PC-3 (cell line): ENCODE measurements around the gene PCDHB5. TPM values are rescaled to one million over a fixed set of nuclear protein-coding genes. Genes with fewer than 3 reads are reported as not detected.
"Not testable (repeated sequence)": the region's sequence is repeated elsewhere in the genome, so short reads cannot be mapped to it uniquely, and the experiment has no call there.

ENCODE experiments used
- ATAC-seq: fragments of 200-7000 bp; cut with Tn5 transposase; 2 replicates; pipeline ENCODE4 v1.9.1; 2020; ENCODE audit warnings: mild to moderate bottlenecking, moderate library complexity
- BruUV-seq: library from RNA; stranded (reverse); fragments of 400-500 nt; replicated peaks from 2 replicates; lab custom pipeline; 2021; lab: Mats Ljungman, UMichigan
- CTCF ChIA-PET: fragments of 300-600 bp; sonication (Branson Sonifier 250); formaldehyde crosslinking; loops from one replicate; lab custom pipeline; 2022; ENCODE audit warnings: antibody characterized with exemption; lab: Charles Lee
- POLR2A ChIA-PET: fragments of 300-600 bp; sonication (Branson Sonifier 250); formaldehyde crosslinking; loops from one replicate; lab custom pipeline; 2022; ENCODE audit warnings: antibody characterized with exemption; ENCODE audit not compliant: unreplicated experiment; lab: Charles Lee
- DNase-seq: peaks from one replicate; pipeline ENCODE4 v3.0.0-alpha.2; 2015
- H2AFZ ChIP-seq: fragments of 300-600 bp; sonication (generic); 2 replicates; pipeline ENCODE4 v1.6.0; 2016; ENCODE audit warnings: antibody characterized with exemption, low read length
- H3F3A ChIP-seq: fragments of 300-600 bp; sonication (generic); one replicate; pipeline ENCODE4 v1.6.0; 2017; ENCODE audit warnings: antibody characterized with exemption, low read length, control low read depth, mild to moderate bottlenecking; ENCODE audit not compliant: unreplicated experiment
- H3K27ac ChIP-seq: fragments of 300-600 bp; sonication (generic); 2 replicates; pipeline ENCODE4 v1.5.1; 2016; ENCODE audit warnings: mild to moderate bottlenecking, low read length
- H3K27me3 ChIP-seq: fragments of 300-600 bp; sonication (generic); 2 replicates; pipeline ENCODE4 v1.6.1; 2016; ENCODE audit warnings: low read length, mixed read lengths
- H3K36me3 ChIP-seq: fragments of 300-600 bp; sonication (generic); 2 replicates; pipeline ENCODE4 v1.6.1; 2016; ENCODE audit warnings: low read depth, mixed run types, low read length, mixed read lengths
- H3K4me1 ChIP-seq: fragments of 300-600 bp; sonication (generic); 2 replicates; pipeline ENCODE4 v1.5.1; 2016; ENCODE audit warnings: low read length; ENCODE audit not compliant: insufficient read depth
- H3K4me2 ChIP-seq: fragments of 300-600 bp; sonication (generic); 2 replicates; pipeline ENCODE4 v1.6.0; 2016; ENCODE audit warnings: low read length
- H3K4me3 ChIP-seq: fragments of 300-600 bp; sonication (generic); 2 replicates; pipeline ENCODE4 v1.5.1; 2016; ENCODE audit warnings: mild to moderate bottlenecking, low read length, mixed read lengths
- H3K79me2 ChIP-seq: fragments of 300-600 bp; sonication (generic); 2 replicates; pipeline ENCODE4 v1.6.1; 2017; ENCODE audit warnings: low read length, mixed read lengths
- H3K9ac ChIP-seq: fragments of 300-600 bp; sonication (generic); 2 replicates; pipeline ENCODE4 v1.6.0; 2016; ENCODE audit warnings: mild to moderate bottlenecking, low read length
- H3K9me2 ChIP-seq: fragments of 300-600 bp; sonication (generic); replicated peaks from 2 replicates; pipeline ENCODE4 v1.6.1; 2016; ENCODE audit warnings: mixed run types, low read length, mixed read lengths
- H3K9me3 ChIP-seq: fragments of 300-600 bp; sonication (generic); 2 replicates; pipeline ENCODE4 v1.6.1; 2016; ENCODE audit warnings: low read length, mixed read lengths
- H4K20me1 ChIP-seq: fragments of 300-600 bp; sonication (generic); 2 replicates; pipeline ENCODE4 v1.6.1; 2016; ENCODE audit warnings: low read length, mixed read lengths
- CTCF ChIP-seq: fragments of 300-600 bp; sonication (generic); conservative IDR thresholded peaks from 2 replicates; pipeline ENCODE4 v1.5.1; 2017; ENCODE audit warnings: antibody characterized with exemption, low read depth, mild to moderate bottlenecking, low read length
- EZH2 ChIP-seq: fragments of 300-600 bp; sonication (generic); IDR thresholded peaks from one replicate; pipeline ENCODE4 v1.6.1; 2017; ENCODE audit warnings: antibody characterized with exemption, mild to moderate bottlenecking, low read length; ENCODE audit not compliant: unreplicated experiment
- EZH2phosphoT487 ChIP-seq: fragments of 300-600 bp; sonication (generic); IDR thresholded peaks from 2 replicates; pipeline ENCODE4 v1.6.1; 2018; ENCODE audit warnings: mild to moderate bottlenecking, antibody characterized with exemption, low read length, borderline replicate concordance
- intact Hi-C: fragments of 100-400 bp; cut with micrococcal nuclease; formaldehyde crosslinking; loops from 2 replicates; pipeline ENCODE4 v1.9.0; 2023
- total RNA-seq: library from RNA; depleted of rRNA; stranded (reverse); fragments of >200 nt; gene quantifications from 2 replicates; pipeline ENCODE4 v1.2.3, GENCODE V29; 2014

PCDHB5 gene
- total RNA-seq, 1 experiment from 2014 or later: 0.69 TPM

- Histone ChIP-seq H3K4me1 (no peaks in the 10 kb centered on the region), H3K9me3 (0 out of 2 replicates have a peak, but pooled peaks cover 4% of the 10 kb centered on the region), H3K4me3 (peak overlapping the region; percentile 72), H2AFZ (peak overlapping the region; percentile 90), H3K4me2 (peak overlapping the region; percentile 72), H3K9me2 (no peaks in the 10 kb centered on the region), H3K36me3 (peaks cover 3% of the 10 kb centered on the region; the same call in 1 of the 2 replicates), H4K20me1 (no peaks in the 10 kb centered on the region), H3F3A (no peaks in the 10 kb centered on the region), H3K79me2 (0 out of 2 replicates have a peak, but pooled peaks cover 8% of the 10 kb centered on the region), H3K9ac (peak overlapping the region; percentile 70), H3K27me3 (no peaks in the 10 kb centered on the region), H3K27ac (no peak overlapping the region)
- ATAC-seq: 0 out of 2 replicates have a peak, but pooled peaks have one; percentile 16
- intact Hi-C loops: loop anchor here (2.0 kb wide), 1 partner anchor 466 kb away; no protein-coding TSS in a partner anchor
- no peak for DNase-seq
- ChIA-PET CTCF (interaction anchor here (0.6 to 1.5 kb wide), 3 partner anchors 56 to 469 kb away, joined by 3 to 6 read pairs (median 4); partner anchors contain the start of gene PCDHGA1), POLR2A (interaction anchor here (0.6 kb wide), 2 partner anchors 53 to 225 kb away, joined by 3 to 6 read pairs; no protein-coding TSS in a partner anchor)
- BruUV-seq: no TSS peak
- no peak for TF ChIP-seq CTCF
- TF ChIP-seq EZH2: no peak
- TF ChIP-seq EZH2phosphoT487: no peak
Measured at GRCh38 chr5:141095263-141095641, 39.8 kb upstream of the PCDHB5 start.

- H3K4me2 ChIP-seq, H3K36me3 ChIP-seq, H3K9ac ChIP-seq, BruUV-seq, ATAC-seq, H4K20me1 ChIP-seq, POLR2A ChIA-PET, H2AFZ ChIP-seq, intact Hi-C loops, H3K27ac ChIP-seq, DNase-seq, H3K27me3 ChIP-seq, H3K9me2 ChIP-seq, CTCF ChIA-PET, H3K79me2 ChIP-seq, H3K4me1 ChIP-seq, H3K9me3 ChIP-seq, H3F3A ChIP-seq, H3K4me3 ChIP-seq: not testable (repeated sequence)
Measured at GRCh38 chr5:141096181-141096580, 38.8 kb upstream of the PCDHB5 start.

- CTCF ChIA-PET, H3K79me2 ChIP-seq, H2AFZ ChIP-seq, ATAC-seq, DNase-seq, POLR2A ChIA-PET, H3K36me3 ChIP-seq, BruUV-seq, H3K27me3 ChIP-seq, H3F3A ChIP-seq, H3K4me1 ChIP-seq, intact Hi-C loops, H3K4me3 ChIP-seq, H3K27ac ChIP-seq, H3K9ac ChIP-seq, H3K9me3 ChIP-seq, H4K20me1 ChIP-seq, H3K4me2 ChIP-seq, H3K9me2 ChIP-seq: not testable (repeated sequence)
Measured at GRCh38 chr5:141096586-141096985, 38.4 kb upstream of the PCDHB5 start.
